SK-N-SH (cell line): ENCODE results near the gene NOPCHAP1. TPM values are rescaled to one million over a fixed set of nuclear protein-coding genes. Genes with fewer than 3 reads are reported as not detected.

Source experiments
- CTCF ChIA-PET: fragments of 300-600, 350-600 bp; formaldehyde crosslinking; extraction: SDS; loops from one replicate; lab custom pipeline; 2021; lab: Yijun Ruan, JAX
- POLR2A ChIA-PET: fragments of 350-600 bp; sonication (Branson Sonifier 250); formaldehyde crosslinking; extraction: SDS; loops from one replicate; lab custom pipeline; 2020; ENCODE audit warnings: antibody characterized with exemption, inconsistent platforms; lab: Yijun Ruan, JAX
- DNase-seq: peaks from one replicate; pipeline ENCODE4 v3.0.0; 2012
- H2AFZ ChIP-seq: fragments of 200-600 bp; sonication (generic); 2 replicates; pipeline ENCODE4 v1.8.1; 2016; ENCODE audit warnings: antibody characterized with exemption, mild to moderate bottlenecking, low read depth
- H3F3A ChIP-seq: fragments of 200-600 bp; sonication (generic); replicated peaks from 2 replicates; pipeline ENCODE3; 2016; ENCODE audit warnings: antibody characterized with exemption, mild to moderate bottlenecking; ENCODE audit not compliant: insufficient read depth
- H3K27ac ChIP-seq, 2 experiments: fragments of 200-500 bp in 1 of 2; fragments of 200-600 bp in 1 of 2; sonication (Bioruptor generic) in 1 of 2; sonication (generic), shearing (Covaris generic) in 1 of 2; 2 replicates each; pipeline versions ENCODE4 v1.5.1 to v1.6.1; 2014 to 2016; ENCODE audit warnings: low read depth in 2 of 2, inconsistent platforms in 1 of 2, low read length in 1 of 2, mild to moderate bottlenecking in 1 of 2, mixed read lengths in 1 of 2
- H3K27me3 ChIP-seq: fragments of 200-600 bp; sonication (generic), shearing (Covaris generic); 2 replicates; pipeline ENCODE4 v1.6.1; 2016; ENCODE audit warnings: mixed run types; ENCODE audit not compliant: insufficient read depth
- H3K36me3 ChIP-seq, 2 experiments: fragments of 200-500 bp in 1 of 2; fragments of 200-600 bp in 1 of 2; sonication (Bioruptor generic) in 1 of 2; sonication (generic) in 1 of 2; replicated peaks in 1 of 2; 2 replicates each; pipeline versions ENCODE3 to v1.5.1; 2014 to 2016; ENCODE audit warnings: low read length in 1 of 2, mild to moderate bottlenecking in 1 of 2; ENCODE audit not compliant: insufficient read depth in 2 of 2, control insufficient read depth in 1 of 2
- H3K4me1 ChIP-seq, 2 experiments: fragments of 200-500 bp in 1 of 2; fragments of 200-600 bp in 1 of 2; sonication (Bioruptor generic) in 1 of 2; sonication (generic), shearing (Covaris generic) in 1 of 2; 2 replicates each; pipeline versions ENCODE4 v1.5.1 to v1.6.1; 2014 to 2016; ENCODE audit warnings: low read depth in 1 of 2, low read length in 1 of 2, mixed run types in 1 of 2; ENCODE audit not compliant: insufficient read depth in 2 of 2, control insufficient read depth in 1 of 2
- H3K4me2 ChIP-seq: fragments of 200-600 bp; sonication (generic), shearing (Covaris generic); 2 replicates; pipeline ENCODE4 v1.6.1; 2017; ENCODE audit warnings: mixed run types
- H3K4me3 ChIP-seq, 2 experiments: fragments of 200-500 bp in 1 of 2; fragments of 200-600 bp in 1 of 2; sonication (Bioruptor generic) in 1 of 2; sonication (generic), shearing (Covaris generic) in 1 of 2; 2 replicates each; pipeline versions ENCODE4 v1.5.1 to v1.8.1; 2014 to 2016; ENCODE audit warnings: low read depth in 2 of 2, inconsistent platforms in 1 of 2, low read length in 1 of 2, mild to moderate bottlenecking in 1 of 2, mixed read lengths in 1 of 2, moderate library complexity in 1 of 2
- H3K79me2 ChIP-seq: fragments of 200-600 bp; sonication (generic); 2 replicates; pipeline ENCODE4 v1.8.1; 2017; ENCODE audit warnings: mild to moderate bottlenecking; ENCODE audit not compliant: insufficient read depth
- H3K9ac ChIP-seq: fragments of 200-600 bp; sonication (generic); 2 replicates; pipeline ENCODE4 v1.6.1; 2017; ENCODE audit warnings: mixed run types
- H3K9me2 ChIP-seq: fragments of 200-600 bp; sonication (generic); 2 replicates; pipeline ENCODE4 v1.6.1; 2017; ENCODE audit warnings: mixed run types
- H3K9me3 ChIP-seq: fragments of 200-600 bp; sonication (generic); 2 replicates; pipeline ENCODE4 v1.6.1; 2017; ENCODE audit warnings: mixed run types, mild to moderate bottlenecking, moderate library complexity
- H4K20me1 ChIP-seq: fragments of 200-600 bp; sonication (generic); 2 replicates; pipeline ENCODE4 v1.6.1; 2017; ENCODE audit warnings: mild to moderate bottlenecking, mixed run types; ENCODE audit not compliant: insufficient read depth
- EP300 ChIP-seq, 2 experiments: IDR thresholded peaks; 2 replicates each; pipeline versions ENCODE4 v1.4.0 to v1.6.1; 2012; ENCODE audit warnings: borderline replicate concordance in 1 of 2, low read depth in 1 of 2, low read length in 1 of 2
- FOXJ3 ChIP-seq: sonication (generic); formaldehyde crosslinking; IDR thresholded peaks from 2 replicates; pipeline ENCODE4 v1.5.1; 2020; ENCODE audit warnings: mild to moderate bottlenecking, missing genetic modification reagents
- GATA2 ChIP-seq: sonication (generic); formaldehyde crosslinking; IDR thresholded peaks from 2 replicates; pipeline ENCODE4 v1.5.0; 2020; ENCODE audit warnings: mild to moderate bottlenecking, missing genetic modification reagents
- JUND ChIP-seq: IDR thresholded peaks from 2 replicates; pipeline ENCODE4 v1.4.0; 2012
- MXI1 ChIP-seq: IDR thresholded peaks from 2 replicates; pipeline ENCODE4 v1.6.1; 2012; ENCODE audit warnings: mild to moderate bottlenecking, low read depth, low read length, improper control_type of control experiment
- POLR2AphosphoS5 ChIP-seq: IDR thresholded peaks from 2 replicates; pipeline ENCODE4 v1.6.1; 2012; ENCODE audit warnings: low read depth, low read length
- RAD21 ChIP-seq: IDR thresholded peaks from 2 replicates; pipeline ENCODE4 v1.6.1; 2012; ENCODE audit warnings: mild to moderate bottlenecking, low read length
- REST ChIP-seq: IDR thresholded peaks from 2 replicates; pipeline ENCODE4 v1.6.1; 2012; ENCODE audit warnings: mild to moderate bottlenecking, low read depth, low read length, moderate library complexity
- RXRA ChIP-seq: IDR thresholded peaks from 2 replicates; pipeline ENCODE4 v1.4.0; 2012; ENCODE audit warnings: low read depth, mild to moderate bottlenecking, borderline replicate concordance
- TCF12 ChIP-seq: IDR thresholded peaks from 2 replicates; pipeline ENCODE4 v1.4.0; 2012
- TEAD4 ChIP-seq: IDR thresholded peaks from 2 replicates; pipeline ENCODE4 v1.4.0; 2012; ENCODE audit warnings: mild to moderate bottlenecking, borderline replicate concordance; ENCODE audit not compliant: insufficient read depth
- YY1 ChIP-seq: IDR thresholded peaks from 2 replicates; pipeline ENCODE4 v1.4.0; 2012; ENCODE audit warnings: low read depth, mild to moderate bottlenecking
- WGBS: methylation state at CpG from one replicate; pipeline ENCODE4 v1.1.6; 2017; ENCODE audit warnings: low lambda C conversion rate; 5-methylcytosine and 5-hydroxymethylcytosine counted together
- polyA plus RNA-seq, 3 experiments: library from polyadenylated mRNA; depleted of rRNA; stranded (reverse); fragments of >200 nt; gene quantifications; 2 replicates each; pipeline ENCODE4 v1.2.3, GENCODE V29; 2012
- TF ChIP-seq, protein P1 (sequence below): fragments of 200-600 bp; sonication (generic); IDR thresholded peaks from 2 replicates; pipeline ENCODE4 v1.6.1; 2017; ENCODE audit warnings: antibody characterized with exemption, mild to moderate bottlenecking, moderate library complexity
- TF ChIP-seq, protein P2 (sequence below): IDR thresholded peaks from 2 replicates; pipeline ENCODE4 v1.4.0; 2012; ENCODE audit warnings: low read depth
- TF ChIP-seq, protein P3 (sequence below): fragments of 150-350 bp; IDR thresholded peaks from 2 replicates; pipeline ENCODE4 v1.6.1; 2016; ENCODE audit warnings: mild to moderate bottlenecking, low read depth, low read length

The NOPCHAP1 gene
- polyA plus RNA-seq, 1 of the 3 experiments (the other 2 are of a cell fraction) = 17.3 TPM

GRCh38 chr12:105014603-105015002, 28.5 kb downstream of the NOPCHAP1 start:
- POLR2A ChIA-PET = no interaction called here

More at GRCh38 chr12:105014603-105015002, 28.5 kb downstream of the NOPCHAP1 start:
- H3K36me3 ChIP-seq = peaks cover 34 to 37% of the 10 kb centered on the region in 2 experiments
- peaks cover 6% of the 10 kb centered on the region; the same call in 1 of the 2 replicates for H3K9me3 ChIP-seq
- H3K4me2 ChIP-seq = no peak overlapping the region
- no peaks in the 10 kb centered on the region for H3K9me2 ChIP-seq
- H3K4me3 ChIP-seq = no peak overlapping the region
- peaks cover 0 to 5% of the 10 kb centered on the region in 2 experiments; a peak in 1 of 4 replicates for H3K4me1 ChIP-seq
- CTCF ChIA-PET = interaction anchor here (2.4 kb wide), 1 partner anchor 633 kb away, joined by 7 read pairs; no protein-coding TSS in a partner anchor
- H3K79me2 ChIP-seq = peaks cover 11% of the 10 kb centered on the region
- no peaks in the 10 kb centered on the region for H3F3A ChIP-seq
- no peaks in the 10 kb centered on the region for H4K20me1 ChIP-seq
- TF ChIP-seq, protein P1, sequence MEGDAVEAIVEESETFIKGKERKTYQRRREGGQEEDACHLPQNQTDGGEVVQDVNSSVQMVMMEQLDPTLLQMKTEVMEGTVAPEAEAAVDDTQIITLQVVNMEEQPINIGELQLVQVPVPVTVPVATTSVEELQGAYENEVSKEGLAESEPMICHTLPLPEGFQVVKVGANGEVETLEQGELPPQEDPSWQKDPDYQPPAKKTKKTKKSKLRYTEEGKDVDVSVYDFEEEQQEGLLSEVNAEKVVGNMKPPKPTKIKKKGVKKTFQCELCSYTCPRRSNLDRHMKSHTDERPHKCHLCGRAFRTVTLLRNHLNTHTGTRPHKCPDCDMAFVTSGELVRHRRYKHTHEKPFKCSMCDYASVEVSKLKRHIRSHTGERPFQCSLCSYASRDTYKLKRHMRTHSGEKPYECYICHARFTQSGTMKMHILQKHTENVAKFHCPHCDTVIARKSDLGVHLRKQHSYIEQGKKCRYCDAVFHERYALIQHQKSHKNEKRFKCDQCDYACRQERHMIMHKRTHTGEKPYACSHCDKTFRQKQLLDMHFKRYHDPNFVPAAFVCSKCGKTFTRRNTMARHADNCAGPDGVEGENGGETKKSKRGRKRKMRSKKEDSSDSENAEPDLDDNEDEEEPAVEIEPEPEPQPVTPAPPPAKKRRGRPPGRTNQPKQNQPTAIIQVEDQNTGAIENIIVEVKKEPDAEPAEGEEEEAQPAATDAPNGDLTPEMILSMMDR = no peak
- TF ChIP-seq REST (no peak), RAD21 (no peak), EP300 (IDR thresholded peaks at IDR 0.05; ENCODE audit: borderline replicate concordance in 1 of 2, low read depth in 1 of 2, low read length in 1 of 2) (no peak), TEAD4 (no peak), MXI1 (no peak), YY1 (no peak), JUND (no peak), GATA2 (CRISPR knock-in tag) (no peak), RXRA (no peak), POLR2AphosphoS5 (no peak), TCF12 (no peak), FOXJ3 (no peak)
- TF ChIP-seq, protein P2, sequence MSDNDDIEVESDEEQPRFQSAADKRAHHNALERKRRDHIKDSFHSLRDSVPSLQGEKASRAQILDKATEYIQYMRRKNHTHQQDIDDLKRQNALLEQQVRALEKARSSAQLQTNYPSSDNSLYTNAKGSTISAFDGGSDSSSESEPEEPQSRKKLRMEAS = no peak
- TF ChIP-seq, protein P3, sequence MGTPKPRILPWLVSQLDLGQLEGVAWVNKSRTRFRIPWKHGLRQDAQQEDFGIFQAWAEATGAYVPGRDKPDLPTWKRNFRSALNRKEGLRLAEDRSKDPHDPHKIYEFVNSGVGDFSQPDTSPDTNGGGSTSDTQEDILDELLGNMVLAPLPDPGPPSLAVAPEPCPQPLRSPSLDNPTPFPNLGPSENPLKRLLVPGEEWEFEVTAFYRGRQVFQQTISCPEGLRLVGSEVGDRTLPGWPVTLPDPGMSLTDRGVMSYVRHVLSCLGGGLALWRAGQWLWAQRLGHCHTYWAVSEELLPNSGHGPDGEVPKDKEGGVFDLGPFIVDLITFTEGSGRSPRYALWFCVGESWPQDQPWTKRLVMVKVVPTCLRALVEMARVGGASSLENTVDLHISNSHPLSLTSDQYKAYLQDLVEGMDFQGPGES = no peak
- 91% methylated on average over 2 of the region's 2 CpGs for WGBS
- DNase-seq = no peak
- no peak overlapping the region for H3K9ac ChIP-seq
- no peak overlapping the region; a peak in 1 of 4 replicates for H3K27ac ChIP-seq
- H3K27me3 ChIP-seq = no peaks in the 10 kb centered on the region
- H2AFZ ChIP-seq = no peak overlapping the region
